PC-3 (cell line): ENCODE measurements around the gene LRPAP1. TPM values are rescaled to one million over a fixed set of nuclear protein-coding genes. Genes with fewer than 3 reads are reported as not detected.

Source experiments
- ATAC-seq: fragments of 200-7000 bp; cut with Tn5 transposase; 2 replicates; pipeline ENCODE4 v1.9.1; 2020; ENCODE audit warnings: mild to moderate bottlenecking, moderate library complexity
- BruUV-seq: library from RNA; stranded (reverse); fragments of 400-500 nt; replicated peaks from 2 replicates; lab custom pipeline; 2021; lab: Mats Ljungman, UMichigan
- CTCF ChIA-PET: fragments of 300-600 bp; sonication (Branson Sonifier 250); formaldehyde crosslinking; loops from one replicate; lab custom pipeline; 2022; ENCODE audit warnings: antibody characterized with exemption; lab: Charles Lee
- POLR2A ChIA-PET: fragments of 300-600 bp; sonication (Branson Sonifier 250); formaldehyde crosslinking; loops from one replicate; lab custom pipeline; 2022; ENCODE audit warnings: antibody characterized with exemption; ENCODE audit not compliant: unreplicated experiment; lab: Charles Lee
- DNase-seq: peaks from one replicate; pipeline ENCODE4 v3.0.0-alpha.2; 2015
- H2AFZ ChIP-seq: fragments of 300-600 bp; sonication (generic); 2 replicates; pipeline ENCODE4 v1.6.0; 2016; ENCODE audit warnings: antibody characterized with exemption, low read length
- H3F3A ChIP-seq: fragments of 300-600 bp; sonication (generic); one replicate; pipeline ENCODE4 v1.6.0; 2017; ENCODE audit warnings: antibody characterized with exemption, low read length, control low read depth, mild to moderate bottlenecking; ENCODE audit not compliant: unreplicated experiment
- H3K27ac ChIP-seq: fragments of 300-600 bp; sonication (generic); 2 replicates; pipeline ENCODE4 v1.5.1; 2016; ENCODE audit warnings: mild to moderate bottlenecking, low read length
- H3K27me3 ChIP-seq: fragments of 300-600 bp; sonication (generic); 2 replicates; pipeline ENCODE4 v1.6.1; 2016; ENCODE audit warnings: low read length, mixed read lengths
- H3K36me3 ChIP-seq: fragments of 300-600 bp; sonication (generic); 2 replicates; pipeline ENCODE4 v1.6.1; 2016; ENCODE audit warnings: low read depth, mixed run types, low read length, mixed read lengths
- H3K4me1 ChIP-seq: fragments of 300-600 bp; sonication (generic); 2 replicates; pipeline ENCODE4 v1.5.1; 2016; ENCODE audit warnings: low read length; ENCODE audit not compliant: insufficient read depth
- H3K4me2 ChIP-seq: fragments of 300-600 bp; sonication (generic); 2 replicates; pipeline ENCODE4 v1.6.0; 2016; ENCODE audit warnings: low read length
- H3K4me3 ChIP-seq: fragments of 300-600 bp; sonication (generic); 2 replicates; pipeline ENCODE4 v1.5.1; 2016; ENCODE audit warnings: mild to moderate bottlenecking, low read length, mixed read lengths
- H3K79me2 ChIP-seq: fragments of 300-600 bp; sonication (generic); 2 replicates; pipeline ENCODE4 v1.6.1; 2017; ENCODE audit warnings: low read length, mixed read lengths
- H3K9ac ChIP-seq: fragments of 300-600 bp; sonication (generic); 2 replicates; pipeline ENCODE4 v1.6.0; 2016; ENCODE audit warnings: mild to moderate bottlenecking, low read length
- H3K9me2 ChIP-seq: fragments of 300-600 bp; sonication (generic); replicated peaks from 2 replicates; pipeline ENCODE4 v1.6.1; 2016; ENCODE audit warnings: mixed run types, low read length, mixed read lengths
- H3K9me3 ChIP-seq: fragments of 300-600 bp; sonication (generic); 2 replicates; pipeline ENCODE4 v1.6.1; 2016; ENCODE audit warnings: low read length, mixed read lengths
- H4K20me1 ChIP-seq: fragments of 300-600 bp; sonication (generic); 2 replicates; pipeline ENCODE4 v1.6.1; 2016; ENCODE audit warnings: low read length, mixed read lengths
- EZH2 ChIP-seq: fragments of 300-600 bp; sonication (generic); IDR thresholded peaks from one replicate; pipeline ENCODE4 v1.6.1; 2017; ENCODE audit warnings: antibody characterized with exemption, mild to moderate bottlenecking, low read length; ENCODE audit not compliant: unreplicated experiment
- EZH2phosphoT487 ChIP-seq: fragments of 300-600 bp; sonication (generic); IDR thresholded peaks from 2 replicates; pipeline ENCODE4 v1.6.1; 2018; ENCODE audit warnings: mild to moderate bottlenecking, antibody characterized with exemption, low read length, borderline replicate concordance
- intact Hi-C: fragments of 100-400 bp; cut with micrococcal nuclease; formaldehyde crosslinking; loops from 2 replicates; pipeline ENCODE4 v1.9.0; 2023
- total RNA-seq: library from RNA; depleted of rRNA; stranded (reverse); fragments of >200 nt; gene quantifications from 2 replicates; pipeline ENCODE4 v1.2.3, GENCODE V29; 2014
- TF ChIP-seq, protein P1 (sequence below): fragments of 300-600 bp; sonication (generic); conservative IDR thresholded peaks from 2 replicates; pipeline ENCODE4 v1.5.1; 2017; ENCODE audit warnings: antibody characterized with exemption, low read depth, mild to moderate bottlenecking, low read length

LRPAP1 gene
- total RNA-seq, 1 experiment from 2014 or later = 133 TPM

DNA sequence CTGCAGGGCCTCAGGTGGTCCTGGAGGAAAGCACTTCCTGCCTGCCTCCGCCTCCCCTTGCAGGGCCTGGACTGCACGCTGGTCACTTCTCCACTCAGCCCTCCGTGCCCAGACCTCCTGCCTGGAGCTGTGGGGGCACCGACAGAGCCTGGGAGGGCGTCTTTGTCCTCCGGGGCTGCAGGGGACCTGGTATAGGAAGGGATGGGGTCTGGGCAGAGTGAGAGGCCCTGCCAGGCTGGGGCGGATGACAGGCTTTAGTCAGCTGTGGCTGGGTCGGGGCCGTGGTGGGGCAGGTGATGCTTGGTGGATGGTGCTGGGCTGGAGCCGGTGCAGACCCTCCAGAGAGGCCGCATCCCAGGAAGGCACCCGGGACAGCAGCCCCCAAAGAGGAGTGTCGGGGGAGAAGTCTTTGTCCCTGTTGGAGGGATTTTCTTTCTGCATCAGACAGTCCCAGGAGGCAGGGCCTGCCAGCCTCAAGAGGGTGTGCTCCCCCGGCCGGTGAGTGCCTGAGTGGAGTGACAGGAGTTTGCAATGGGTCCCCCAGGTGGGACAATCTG, 67.8 kb downstream of the LRPAP1 start:
- CTCF ChIA-PET = no interaction called here

DNA sequence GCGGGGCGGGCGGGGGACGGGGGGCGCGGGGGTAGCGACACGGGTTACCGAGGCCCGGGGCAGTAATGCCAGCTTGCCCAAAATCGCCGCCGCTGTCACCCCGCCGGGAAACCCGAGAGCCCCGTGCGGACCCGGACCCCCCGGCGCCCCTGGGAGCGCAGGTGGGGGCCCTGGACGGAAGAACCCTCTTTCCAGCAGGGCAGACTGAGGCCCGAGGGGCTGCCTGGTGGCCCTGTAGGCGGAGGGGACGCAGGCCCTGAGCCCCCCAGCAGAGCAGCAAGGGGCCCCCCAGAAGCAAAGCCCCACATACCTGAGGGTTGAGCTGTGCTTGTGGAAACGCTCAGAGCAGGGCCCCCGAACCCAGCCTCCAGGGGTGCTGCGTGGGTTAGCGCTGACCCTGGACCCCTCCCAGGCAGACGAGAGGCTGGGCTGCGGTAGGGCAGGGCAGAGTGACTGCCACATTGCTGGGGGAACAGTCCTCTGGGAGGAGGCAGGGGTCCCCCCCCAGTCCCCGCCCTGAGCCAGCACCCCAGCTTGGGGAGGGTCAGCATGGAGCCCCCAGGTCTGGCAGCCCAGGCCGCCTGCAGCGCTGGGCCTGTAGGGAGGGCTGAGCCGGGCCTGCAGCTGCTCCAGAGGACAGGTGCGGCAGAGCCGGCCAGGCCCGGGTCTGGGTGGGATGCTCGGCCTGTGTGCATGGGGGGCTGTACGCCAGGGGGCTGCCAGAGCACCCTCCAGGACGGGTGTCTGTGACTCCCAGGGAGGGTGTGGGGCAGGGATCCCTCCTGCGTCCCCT, 68.5 kb downstream of the LRPAP1 start:
- TF ChIP-seq EZH2phosphoT487 = no peak
- TF ChIP-seq, protein P1, sequence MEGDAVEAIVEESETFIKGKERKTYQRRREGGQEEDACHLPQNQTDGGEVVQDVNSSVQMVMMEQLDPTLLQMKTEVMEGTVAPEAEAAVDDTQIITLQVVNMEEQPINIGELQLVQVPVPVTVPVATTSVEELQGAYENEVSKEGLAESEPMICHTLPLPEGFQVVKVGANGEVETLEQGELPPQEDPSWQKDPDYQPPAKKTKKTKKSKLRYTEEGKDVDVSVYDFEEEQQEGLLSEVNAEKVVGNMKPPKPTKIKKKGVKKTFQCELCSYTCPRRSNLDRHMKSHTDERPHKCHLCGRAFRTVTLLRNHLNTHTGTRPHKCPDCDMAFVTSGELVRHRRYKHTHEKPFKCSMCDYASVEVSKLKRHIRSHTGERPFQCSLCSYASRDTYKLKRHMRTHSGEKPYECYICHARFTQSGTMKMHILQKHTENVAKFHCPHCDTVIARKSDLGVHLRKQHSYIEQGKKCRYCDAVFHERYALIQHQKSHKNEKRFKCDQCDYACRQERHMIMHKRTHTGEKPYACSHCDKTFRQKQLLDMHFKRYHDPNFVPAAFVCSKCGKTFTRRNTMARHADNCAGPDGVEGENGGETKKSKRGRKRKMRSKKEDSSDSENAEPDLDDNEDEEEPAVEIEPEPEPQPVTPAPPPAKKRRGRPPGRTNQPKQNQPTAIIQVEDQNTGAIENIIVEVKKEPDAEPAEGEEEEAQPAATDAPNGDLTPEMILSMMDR = no peak
- no peak for TF ChIP-seq EZH2
- intact Hi-C loops = no loop called here
- Histone ChIP-seq H3K4me2 (peak overlapping the region; percentile 51), H3K36me3 (no peaks in the 10 kb centered on the region), H3K9me3 (no peaks in the 10 kb centered on the region), H3K9me2 (no peaks in the 10 kb centered on the region), H3F3A (no peaks in the 10 kb centered on the region), H3K9ac (no peak overlapping the region), H4K20me1 (no peaks in the 10 kb centered on the region), H3K27ac (no peak overlapping the region), H3K79me2 (no peaks in the 10 kb centered on the region), H2AFZ (no peak overlapping the region), H3K4me1 (peaks cover 11% of the 10 kb centered on the region; the same call in 1 of the 2 replicates), H3K27me3 (no peaks in the 10 kb centered on the region), H3K4me3 (peak overlapping the region; percentile 32; the same call in 1 of the 2 replicates)
- POLR2A ChIA-PET = no interaction called here
- CTCF ChIA-PET = no interaction called here
- no peak for DNase-seq
- no TSS peak for BruUV-seq
- no peak for ATAC-seq

More for the DNA sequence above, 67.8 kb downstream of the LRPAP1 start:
- DNase-seq (no peak), ATAC-seq (no peak)
- Histone ChIP-seq H3K4me3 (no peak overlapping the region), H3F3A (no peaks in the 10 kb centered on the region), H2AFZ (no peak overlapping the region), H3K36me3 (no peaks in the 10 kb centered on the region), H3K9me2 (no peaks in the 10 kb centered on the region), H3K9me3 (no peaks in the 10 kb centered on the region), H3K27me3 (no peaks in the 10 kb centered on the region), H3K4me2 (no peak overlapping the region), H3K27ac (no peak overlapping the region), H3K4me1 (peaks cover 11% of the 10 kb centered on the region; the same call in 1 of the 2 replicates), H3K79me2 (no peaks in the 10 kb centered on the region), H4K20me1 (no peaks in the 10 kb centered on the region), H3K9ac (no peak overlapping the region)
- TF ChIP-seq EZH2phosphoT487 (no peak), EZH2 (no peak)
- TF ChIP-seq, protein P1 = no peak
- intact Hi-C loops = no loop called here
- no TSS peak for BruUV-seq
- POLR2A ChIA-PET = no interaction called here
